ENCODE measurements around the gene GAB1. TPM values are rescaled to one million over a fixed set of nuclear protein-coding genes. Genes with fewer than 3 reads are reported as not detected.

The GAB1 gene
- total RNA-seq, 1 experiment from 2014 or later: 5.9 TPM

- ChIA-PET POLR2A (interaction anchor here (0.6 to 2.7 kb wide), 25 partner anchors 9 to 1617 kb away, joined by 3 to 27 read pairs (median 4); partner anchors contain the start of genes ABCE1, ANAPC10, GAB1 and USP38), CTCF (interaction anchor here (0.6 to 1.7 kb wide), 5 partner anchors 14 to 1585 kb away, joined by 3 to 5 read pairs (median 3); no protein-coding TSS in a partner anchor)
- TSS peak; percentile 41 for BruUV-seq (replicated peaks)
- peak; percentile 99 for DNase-seq (ENCODE audit: unreplicated experiment)
- Mint-ChIP-seq H3K27me3 (ENCODE audit: insufficient read depth, unreplicated experiment) (peaks cover 18% of the 10 kb centered on the region), H3K9me3 (ENCODE audit: unreplicated experiment) (no peaks in the 10 kb centered on the region), H3K36me3 (ENCODE audit: insufficient read depth, unreplicated experiment) (peaks cover 21% of the 10 kb centered on the region), H3K27ac (ENCODE audit: low read depth, unreplicated experiment) (peak within 1 kb of the TSS; percentile 91), H3K4me3 (ENCODE audit: unreplicated experiment) (peak within 1 kb of the TSS; percentile 98), H3K4me1 (ENCODE audit: insufficient read depth, unreplicated experiment) (peaks cover 15% of the 10 kb centered on the region)
- TF ChIP-seq, protein P1, sequence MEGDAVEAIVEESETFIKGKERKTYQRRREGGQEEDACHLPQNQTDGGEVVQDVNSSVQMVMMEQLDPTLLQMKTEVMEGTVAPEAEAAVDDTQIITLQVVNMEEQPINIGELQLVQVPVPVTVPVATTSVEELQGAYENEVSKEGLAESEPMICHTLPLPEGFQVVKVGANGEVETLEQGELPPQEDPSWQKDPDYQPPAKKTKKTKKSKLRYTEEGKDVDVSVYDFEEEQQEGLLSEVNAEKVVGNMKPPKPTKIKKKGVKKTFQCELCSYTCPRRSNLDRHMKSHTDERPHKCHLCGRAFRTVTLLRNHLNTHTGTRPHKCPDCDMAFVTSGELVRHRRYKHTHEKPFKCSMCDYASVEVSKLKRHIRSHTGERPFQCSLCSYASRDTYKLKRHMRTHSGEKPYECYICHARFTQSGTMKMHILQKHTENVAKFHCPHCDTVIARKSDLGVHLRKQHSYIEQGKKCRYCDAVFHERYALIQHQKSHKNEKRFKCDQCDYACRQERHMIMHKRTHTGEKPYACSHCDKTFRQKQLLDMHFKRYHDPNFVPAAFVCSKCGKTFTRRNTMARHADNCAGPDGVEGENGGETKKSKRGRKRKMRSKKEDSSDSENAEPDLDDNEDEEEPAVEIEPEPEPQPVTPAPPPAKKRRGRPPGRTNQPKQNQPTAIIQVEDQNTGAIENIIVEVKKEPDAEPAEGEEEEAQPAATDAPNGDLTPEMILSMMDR (IDR thresholded peaks at IDR 0.05; ENCODE audit: unreplicated experiment): no peak
- intact Hi-C loops (cut with micrococcal nuclease): loop anchor here (1.0 kb wide), 1 partner anchor 329 kb away; the partner anchor contains the start of gene USP38
Observed at GRCh38 chr4:143513314-143514168, 176.9 kb downstream of the GAB1 start, which contains the start of gene SMARCA5. TSS of gene SMARCA5 (plus strand) at chr4:143513702. CDS start at chr4:143513925, 223 bp downstream.

- peaks cover 27% of the 10 kb centered on the region for H3K36me3 Mint-ChIP-seq (ENCODE audit: insufficient read depth, unreplicated experiment)
- intact Hi-C loops (cut with micrococcal nuclease): no loop called here
- CTCF ChIA-PET: interaction anchor here (0.6 to 0.9 kb wide), 4 partner anchors 115 to 1585 kb away, joined by 3 to 5 read pairs (median 3); no protein-coding TSS in a partner anchor
- TF ChIP-seq, protein P1 (IDR thresholded peaks at IDR 0.05; ENCODE audit: unreplicated experiment): no peak
- no TSS peak for BruUV-seq (replicated peaks)
- H3K27ac Mint-ChIP-seq (ENCODE audit: low read depth, unreplicated experiment): peak overlapping the region; percentile 91
- H3K4me3 Mint-ChIP-seq (ENCODE audit: unreplicated experiment): peak overlapping the region; percentile 98
- POLR2A ChIA-PET: interaction anchor here (0.6 to 2.7 kb wide), 22 partner anchors 8 to 1590 kb away, joined by 3 to 27 read pairs (median 4); partner anchors contain the start of genes ABCE1, ANAPC10, GAB1 and USP38
- H3K4me1 Mint-ChIP-seq (ENCODE audit: insufficient read depth, unreplicated experiment): peaks cover 19% of the 10 kb centered on the region
- H3K9me3 Mint-ChIP-seq (ENCODE audit: unreplicated experiment): no peaks in the 10 kb centered on the region
- DNase-seq (ENCODE audit: unreplicated experiment): no peak
- peaks cover 12% of the 10 kb centered on the region for H3K27me3 Mint-ChIP-seq (ENCODE audit: insufficient read depth, unreplicated experiment)
Observed at GRCh38 chr4:143514169-143514495, 177.5 kb downstream of the GAB1 start.

GRCh38 chr4:143514497-143514896, 177.8 kb downstream of the GAB1 start:
- intact Hi-C loops (cut with micrococcal nuclease): no loop called here
- peak; percentile 48 for DNase-seq (ENCODE audit: unreplicated experiment)
- TF ChIP-seq, protein P1 (IDR thresholded peaks at IDR 0.05; ENCODE audit: unreplicated experiment): no peak
- Mint-ChIP-seq H3K4me3 (ENCODE audit: unreplicated experiment) (peak overlapping the region; percentile 98), H3K27ac (ENCODE audit: low read depth, unreplicated experiment) (peak overlapping the region; percentile 91), H3K36me3 (ENCODE audit: insufficient read depth, unreplicated experiment) (peaks cover 30% of the 10 kb centered on the region), H3K27me3 (ENCODE audit: insufficient read depth, unreplicated experiment) (peaks cover 11% of the 10 kb centered on the region), H3K4me1 (ENCODE audit: insufficient read depth, unreplicated experiment) (peaks cover 22% of the 10 kb centered on the region), H3K9me3 (ENCODE audit: unreplicated experiment) (no peaks in the 10 kb centered on the region)
- ChIA-PET CTCF (interaction anchor here (0.6 to 0.9 kb wide), 5 partner anchors 16 to 1584 kb away, joined by 3 to 5 read pairs (median 3); no protein-coding TSS in a partner anchor), POLR2A (interaction anchor here (0.5 to 2.7 kb wide), 22 partner anchors 9 to 1590 kb away, joined by 3 to 27 read pairs (median 4); partner anchors contain the start of genes ABCE1, ANAPC10, GAB1 and USP38)
- BruUV-seq (replicated peaks): no TSS peak

- Mint-ChIP-seq H3K36me3 (ENCODE audit: insufficient read depth, unreplicated experiment) (peaks cover 32% of the 10 kb centered on the region), H3K27ac (ENCODE audit: low read depth, unreplicated experiment) (peak overlapping the region; percentile 91), H3K4me3 (ENCODE audit: unreplicated experiment) (peak overlapping the region; percentile 98), H3K4me1 (ENCODE audit: insufficient read depth, unreplicated experiment) (peaks cover 26% of the 10 kb centered on the region), H3K9me3 (ENCODE audit: unreplicated experiment) (no peaks in the 10 kb centered on the region), H3K27me3 (ENCODE audit: insufficient read depth, unreplicated experiment) (peaks cover 11% of the 10 kb centered on the region)
- ChIA-PET POLR2A (interaction anchor here (0.5 to 2.7 kb wide), 13 partner anchors 9 to 1111 kb away, joined by 3 to 27 read pairs (median 5); partner anchors contain the start of genes GAB1 and USP38), CTCF (interaction anchor here (0.6 to 0.7 kb wide), 2 partner anchors 16 to 116 kb away, joined by 3 read pairs; no protein-coding TSS in a partner anchor)
- TF ChIP-seq, protein P1 (IDR thresholded peaks at IDR 0.05; ENCODE audit: unreplicated experiment): no peak
- BruUV-seq (replicated peaks): no TSS peak
- DNase-seq (ENCODE audit: unreplicated experiment): no peak
- intact Hi-C loops (cut with micrococcal nuclease): no loop called here
Observed at GRCh38 chr4:143514901-143515300, 178.2 kb downstream of the GAB1 start.

Measured in MCF 10A (cell line).